ENCODE measurements around the gene AIG1. TPM values are rescaled to one million over a fixed set of nuclear protein-coding genes. Genes with fewer than 3 reads are reported as not detected.

Gene AIG1
- total and polyA plus RNA-seq, 2 donors: 9.1 to 16.5 TPM

- WGBS: 71% methylated on average over 2 of the region's 2 CpGs
- H3K27me3 ChIP-seq (ENCODE audit: control insufficient read depth in 2 of 2, insufficient read depth in 1 of 2, low read length in 1 of 2): no peaks in the 10 kb centered on the region
- H3K27ac ChIP-seq (ENCODE audit: low read depth in 1 of 2, low read length in 1 of 2): no peak overlapping the region
These were observed 207.1 kb downstream of the AIG1 start for GRCh38 chr6:143267760-143268159.

GRCh38 chr6:143268439-143268838 lies 207.8 kb downstream of the AIG1 start:
- H3K27ac ChIP-seq (ENCODE audit: low read depth in 1 of 2, low read length in 1 of 2): no peak overlapping the region
- H3K4me1 ChIP-seq (ENCODE audit: control insufficient read depth in 2 of 2, insufficient read depth in 2 of 2, low read length in 2 of 2): no peaks in the 10 kb centered on the region
- WGBS: 93% methylated on average over 1 of the region's 1 CpG
- H3K9me3 ChIP-seq (ENCODE audit: control insufficient read depth in 2 of 2, insufficient read depth in 1 of 2, low read length in 1 of 2): no peaks in the 10 kb centered on the region
- H3K27me3 ChIP-seq (ENCODE audit: control insufficient read depth in 2 of 2, insufficient read depth in 1 of 2, low read length in 1 of 2): no peaks in the 10 kb centered on the region
- no peak overlapping the region for H3K4me3 ChIP-seq (ENCODE audit: low read length in 2 of 2)
- DNase-seq (ENCODE audit: low read depth in 6 of 9, low spot score in 9 of 9): no peak
- no peaks in the 10 kb centered on the region for H3K36me3 ChIP-seq (ENCODE audit: control insufficient read depth in 2 of 2, insufficient read depth in 2 of 2, low read length in 1 of 2)

More at GRCh38 chr6:143267760-143268159, 207.1 kb downstream of the AIG1 start:
- Histone ChIP-seq H3K9me3 (ENCODE audit: control insufficient read depth in 2 of 2, insufficient read depth in 1 of 2, low read length in 1 of 2) (no peaks in the 10 kb centered on the region), H3K36me3 (ENCODE audit: control insufficient read depth in 2 of 2, insufficient read depth in 2 of 2, low read length in 1 of 2) (no peaks in the 10 kb centered on the region), H3K4me1 (ENCODE audit: control insufficient read depth in 2 of 2, insufficient read depth in 2 of 2, low read length in 2 of 2) (no peaks in the 10 kb centered on the region), H3K4me3 (ENCODE audit: low read length in 2 of 2) (no peak overlapping the region)
- no peak for DNase-seq (ENCODE audit: low read depth in 6 of 9, low spot score in 9 of 9)

- no peak for DNase-seq (ENCODE audit: low read depth in 6 of 9, low spot score in 9 of 9)
- H3K36me3 ChIP-seq (ENCODE audit: control insufficient read depth in 2 of 2, insufficient read depth in 2 of 2, low read length in 1 of 2): no peaks in the 10 kb centered on the region
- no peaks in the 10 kb centered on the region for H3K4me1 ChIP-seq (ENCODE audit: control insufficient read depth in 2 of 2, insufficient read depth in 2 of 2, low read length in 2 of 2)
- 98% methylated on average over 1 of the region's 1 CpG for WGBS
- H3K27me3 ChIP-seq (ENCODE audit: control insufficient read depth in 2 of 2, insufficient read depth in 1 of 2, low read length in 1 of 2): no peaks in the 10 kb centered on the region
- no peak overlapping the region for H3K27ac ChIP-seq (ENCODE audit: low read depth in 1 of 2, low read length in 1 of 2)
- H3K9me3 ChIP-seq (ENCODE audit: control insufficient read depth in 2 of 2, insufficient read depth in 1 of 2, low read length in 1 of 2): no peaks in the 10 kb centered on the region
- no peak overlapping the region for H3K4me3 ChIP-seq (ENCODE audit: low read length in 2 of 2)
These were observed 209.3 kb downstream of the AIG1 start for GRCh38 chr6:143270026-143270425.

GRCh38 chr6:143271024-143271423 lies 210.3 kb downstream of the AIG1 start:
- no peak overlapping the region for H3K4me3 ChIP-seq (ENCODE audit: low read length in 2 of 2)
- H3K27me3 ChIP-seq (ENCODE audit: control insufficient read depth in 2 of 2, insufficient read depth in 1 of 2, low read length in 1 of 2): no peaks in the 10 kb centered on the region
- H3K36me3 ChIP-seq (ENCODE audit: control insufficient read depth in 2 of 2, insufficient read depth in 2 of 2, low read length in 1 of 2): no peaks in the 10 kb centered on the region
- H3K4me1 ChIP-seq (ENCODE audit: control insufficient read depth in 2 of 2, insufficient read depth in 2 of 2, low read length in 2 of 2): no peaks in the 10 kb centered on the region
- 95% methylated on average over 4 of the region's 4 CpGs for WGBS
- no peak overlapping the region for H3K27ac ChIP-seq (ENCODE audit: low read depth in 1 of 2, low read length in 1 of 2)
- no peak for DNase-seq (ENCODE audit: low read depth in 6 of 9, low spot score in 9 of 9)
- no peaks in the 10 kb centered on the region for H3K9me3 ChIP-seq (ENCODE audit: control insufficient read depth in 2 of 2, insufficient read depth in 1 of 2, low read length in 1 of 2)

DNA sequence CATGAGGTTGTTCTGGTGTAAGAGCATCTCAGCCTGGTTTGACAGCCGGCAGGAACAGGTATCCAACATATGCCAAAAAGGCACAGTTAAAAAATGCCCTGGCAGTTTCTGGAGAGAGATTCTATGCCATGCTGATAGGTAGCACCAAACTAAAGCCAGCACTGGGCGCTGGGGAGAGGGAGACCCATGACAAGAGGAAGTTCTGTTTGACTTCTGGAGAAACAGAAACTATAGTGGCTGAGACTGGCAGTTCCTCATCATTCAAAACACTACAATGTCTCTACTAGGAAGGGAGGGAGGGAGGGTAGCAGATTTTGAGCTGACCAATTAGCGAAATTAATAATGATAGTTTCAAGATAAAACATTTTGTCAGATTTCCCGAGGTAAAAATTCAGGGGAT lies 215.7 kb downstream of the AIG1 start:
- H3K36me3 ChIP-seq (ENCODE audit: control insufficient read depth in 2 of 2, insufficient read depth in 2 of 2, low read length in 1 of 2): no peaks in the 10 kb centered on the region
- no peak overlapping the region for H3K27ac ChIP-seq (ENCODE audit: low read depth in 1 of 2, low read length in 1 of 2)
- no peaks in the 10 kb centered on the region for H3K9me3 ChIP-seq (ENCODE audit: control insufficient read depth in 2 of 2, insufficient read depth in 1 of 2, low read length in 1 of 2)
- H3K4me3 ChIP-seq (ENCODE audit: low read length in 2 of 2): no peak overlapping the region
- no peaks in the 10 kb centered on the region for H3K4me1 ChIP-seq (ENCODE audit: control insufficient read depth in 2 of 2, insufficient read depth in 2 of 2, low read length in 2 of 2)
- 55% methylated on average over 4 of the region's 4 CpGs for WGBS
- H3K27me3 ChIP-seq (ENCODE audit: control insufficient read depth in 2 of 2, insufficient read depth in 1 of 2, low read length in 1 of 2): no peaks in the 10 kb centered on the region
- DNase-seq (ENCODE audit: low read depth in 6 of 9, low spot score in 9 of 9): peak in 1 of 9 donors; percentile 4

- Histone ChIP-seq H3K4me1 (ENCODE audit: control insufficient read depth in 2 of 2, insufficient read depth in 2 of 2, low read length in 2 of 2) (no peaks in the 10 kb centered on the region), H3K36me3 (ENCODE audit: control insufficient read depth in 2 of 2, insufficient read depth in 2 of 2, low read length in 1 of 2) (no peaks in the 10 kb centered on the region), H3K4me3 (ENCODE audit: low read length in 2 of 2) (no peak overlapping the region), H3K9me3 (ENCODE audit: control insufficient read depth in 2 of 2, insufficient read depth in 1 of 2, low read length in 1 of 2) (no peaks in the 10 kb centered on the region), H3K27me3 (ENCODE audit: control insufficient read depth in 2 of 2, insufficient read depth in 1 of 2, low read length in 1 of 2) (no peaks in the 10 kb centered on the region), H3K27ac (ENCODE audit: low read depth in 1 of 2, low read length in 1 of 2) (no peak overlapping the region)
- 96% methylated on average over 6 of the region's 6 CpGs for WGBS
- no peak for DNase-seq (ENCODE audit: low read depth in 6 of 9, low spot score in 9 of 9)
These were observed 218.7 kb downstream of the AIG1 start for GRCh38 chr6:143279385-143279784.

DNA sequence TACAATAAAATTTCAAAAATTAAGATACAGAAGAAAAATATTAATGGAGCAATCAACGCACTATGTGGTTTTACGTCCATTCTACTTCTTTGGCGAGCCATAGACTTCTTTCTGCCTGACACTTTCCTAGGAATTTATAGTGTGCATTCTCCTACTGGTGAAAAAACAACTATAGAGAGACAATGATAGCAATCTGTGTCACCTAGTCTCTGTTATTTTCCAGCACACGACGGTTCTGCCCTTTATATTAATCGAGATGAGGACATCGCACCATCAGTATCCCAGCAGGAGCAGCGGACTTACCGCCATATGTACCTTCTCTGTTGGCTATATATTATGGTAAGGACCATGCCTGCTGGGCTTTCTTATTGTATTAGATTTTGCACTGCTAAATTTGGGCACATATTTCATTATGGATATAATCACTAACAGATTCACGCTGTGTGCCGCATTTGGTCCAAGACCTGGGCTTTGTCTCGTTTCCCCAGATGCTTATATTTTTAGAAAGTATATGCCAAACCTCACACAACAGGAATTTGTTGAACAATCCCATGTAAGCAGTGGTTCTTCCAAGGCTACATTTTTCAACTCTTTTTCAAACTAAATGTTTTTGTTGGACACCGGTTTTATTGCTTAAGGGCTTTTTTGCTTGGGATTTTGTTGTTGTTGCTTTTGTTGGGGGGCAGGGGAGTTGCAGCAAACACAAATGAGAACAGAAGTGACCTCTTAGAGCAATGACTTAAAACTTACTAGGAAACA lies 223.4 kb downstream of the AIG1 start:
- DNase-seq (ENCODE audit: low read depth in 6 of 9, low spot score in 9 of 9): no peak
- no peaks in the 10 kb centered on the region for H3K27me3 ChIP-seq (ENCODE audit: control insufficient read depth in 2 of 2, insufficient read depth in 1 of 2, low read length in 1 of 2)
- no peaks in the 10 kb centered on the region for H3K36me3 ChIP-seq (ENCODE audit: control insufficient read depth in 2 of 2, insufficient read depth in 2 of 2, low read length in 1 of 2)
- no peaks in the 10 kb centered on the region for H3K4me1 ChIP-seq (ENCODE audit: control insufficient read depth in 2 of 2, insufficient read depth in 2 of 2, low read length in 2 of 2)
- H3K4me3 ChIP-seq (ENCODE audit: low read length in 2 of 2): no peak overlapping the region
- no peak overlapping the region for H3K27ac ChIP-seq (ENCODE audit: low read depth in 1 of 2, low read length in 1 of 2)
- WGBS: 93% methylated on average over 13 of the region's 13 CpGs
- H3K9me3 ChIP-seq (ENCODE audit: control insufficient read depth in 2 of 2, insufficient read depth in 1 of 2, low read length in 1 of 2): no peaks in the 10 kb centered on the region

DNA sequence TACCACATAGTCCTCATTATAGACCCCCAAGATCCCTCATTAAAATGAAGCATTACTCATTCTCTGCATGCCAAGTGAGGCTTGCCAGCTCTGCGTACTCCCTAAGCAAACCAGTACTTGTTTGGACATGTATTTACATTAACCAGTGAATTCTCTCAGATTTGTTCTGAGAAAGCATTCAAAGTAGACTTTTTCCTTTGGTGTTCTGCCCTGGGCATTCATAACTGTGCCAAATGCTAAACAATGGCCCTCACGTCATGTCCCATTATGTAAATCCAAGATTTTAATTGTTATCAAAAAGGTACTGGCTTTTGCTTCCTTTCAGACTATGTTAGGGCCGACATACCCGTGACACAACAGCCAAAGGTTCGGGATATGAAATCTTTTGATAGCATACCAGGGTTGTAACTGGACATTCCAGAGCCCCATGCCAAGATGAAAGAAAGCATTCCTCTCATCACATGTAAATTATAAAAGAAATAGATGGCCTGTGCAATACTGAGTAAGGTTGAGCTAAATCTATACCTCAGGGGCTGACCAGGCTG lies 225.6 kb downstream of the AIG1 start:
- Histone ChIP-seq H3K4me3 (ENCODE audit: low read length in 2 of 2) (no peak overlapping the region), H3K27me3 (ENCODE audit: control insufficient read depth in 2 of 2, insufficient read depth in 1 of 2, low read length in 1 of 2) (no peaks in the 10 kb centered on the region), H3K27ac (ENCODE audit: low read depth in 1 of 2, low read length in 1 of 2) (no peak overlapping the region), H3K4me1 (ENCODE audit: control insufficient read depth in 2 of 2, insufficient read depth in 2 of 2, low read length in 2 of 2) (no peaks in the 10 kb centered on the region), H3K9me3 (ENCODE audit: control insufficient read depth in 2 of 2, insufficient read depth in 1 of 2, low read length in 1 of 2) (no peaks in the 10 kb centered on the region), H3K36me3 (ENCODE audit: control insufficient read depth in 2 of 2, insufficient read depth in 2 of 2, low read length in 1 of 2) (no peaks in the 10 kb centered on the region)
- DNase-seq (ENCODE audit: low read depth in 6 of 9, low spot score in 9 of 9): no peak
- WGBS: 94% methylated on average over 5 of the region's 5 CpGs

- H3K27ac ChIP-seq (ENCODE audit: low read depth in 1 of 2, low read length in 1 of 2): no peak overlapping the region
- H3K4me3 ChIP-seq (ENCODE audit: low read length in 2 of 2): no peak overlapping the region
- no peaks in the 10 kb centered on the region for H3K36me3 ChIP-seq (ENCODE audit: control insufficient read depth in 2 of 2, insufficient read depth in 2 of 2, low read length in 1 of 2)
- no peaks in the 10 kb centered on the region for H3K9me3 ChIP-seq (ENCODE audit: control insufficient read depth in 2 of 2, insufficient read depth in 1 of 2, low read length in 1 of 2)
- 90% methylated on average over 1 of the region's 1 CpG for WGBS
- H3K4me1 ChIP-seq (ENCODE audit: control insufficient read depth in 2 of 2, insufficient read depth in 2 of 2, low read length in 2 of 2): no peaks in the 10 kb centered on the region
- no peaks in the 10 kb centered on the region for H3K27me3 ChIP-seq (ENCODE audit: control insufficient read depth in 2 of 2, insufficient read depth in 1 of 2, low read length in 1 of 2)
- DNase-seq (ENCODE audit: low read depth in 6 of 9, low spot score in 9 of 9): no peak
These were observed 228.2 kb downstream of the AIG1 start for GRCh38 chr6:143288923-143289322.
